ENCODE results near the gene SSBP1. TPM values are rescaled to one million over a fixed set of nuclear protein-coding genes. Genes with fewer than 3 reads are reported as not detected.

Gene SSBP1
- total and polyA plus RNA-seq, 9 donors = 79.3 to 228 (median 92.3) TPM

DNA sequence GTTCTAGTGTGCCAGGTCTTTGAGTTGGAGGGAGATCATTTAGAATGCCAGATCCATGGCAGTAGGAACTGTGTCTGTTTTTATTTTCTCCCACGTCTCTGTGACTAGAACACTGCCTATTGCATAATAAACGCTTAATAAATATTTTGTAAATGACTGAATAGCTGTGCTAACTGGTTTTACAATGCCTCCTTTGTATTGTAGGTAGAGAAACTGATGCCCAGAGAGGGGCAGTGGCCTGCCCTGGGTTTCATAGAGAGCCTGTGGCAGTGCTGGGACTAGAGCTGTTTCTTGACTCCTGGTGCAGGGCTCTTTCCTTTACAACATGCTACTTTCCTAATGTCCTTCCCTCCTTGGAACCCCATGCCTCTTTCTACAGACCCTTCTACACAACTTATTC is 54.4 kb downstream of the SSBP1 start:
- no peak overlapping the region for H3K27ac ChIP-seq
- WGBS, 3 donors = 87 to 94% (median 88%) methylated on average over 2 of the region's 2 CpGs
- H3K4me1 ChIP-seq (ENCODE audit: insufficient read depth) = no peaks in the 10 kb centered on the region
- DNase-seq = no peak
- TF ChIP-seq POLR2A (IDR thresholded peaks at IDR 0.05) = no peak
- TF ChIP-seq CTCF (IDR thresholded peaks at IDR 0.05) = no peak
- no peak for TF ChIP-seq EP300 (IDR thresholded peaks at IDR 0.05)
- no peak overlapping the region for H3K4me3 ChIP-seq
- no peaks in the 10 kb centered on the region for H3K27me3 ChIP-seq
- H3K9me3 ChIP-seq = no peaks in the 10 kb centered on the region
- no peaks in the 10 kb centered on the region for H3K36me3 ChIP-seq
- intact Hi-C loops (cut with DNase I) = no loop called here

Small RNA genes within 50 kb of the gene (small RNA-seq; reads per million reads assigned to genes)
- not detected for gene RNU1-82P

Other genes starting within 250 kb of the SSBP1 start
- gene AGK, start 186.9 kb upstream of the SSBP1 start, total RNA-seq = 10 to 100 TPM; 14.1 to 32.1 (median 21.8) TPM
- gene AGK, start 186.9 kb upstream of the SSBP1 start, polyA plus RNA-seq = 10 to 100 TPM; 11.3 to 26.6 TPM
- gene DENND11, start 36.2 kb upstream of the SSBP1 start, total RNA-seq = 10 to 100 TPM in 6 of 7 donors, 1 to 10 TPM in 1; 8.9 to 15.7 (median 13.0) TPM
- gene DENND11, start 36.2 kb upstream of the SSBP1 start, polyA plus RNA-seq = 10 to 100 TPM in 1 of 2 donors, 1 to 10 TPM in 1; 6.0 to 13.2 TPM
- gene WEE2, start 30.0 kb upstream of the SSBP1 start, total RNA-seq = under 1 TPM in 3 of 7 donors, not detected in 4; 0.07 to 0.27 (median 0.20) TPM
- under 1 TPM in 1 of 2 donors, not detected in 1; 0.11 TPM for gene WEE2, start 30.0 kb upstream of the SSBP1 start, polyA plus RNA-seq
- 1 to 10 TPM; 1.2 to 4.9 (median 3.5) TPM for gene TAS2R3, start 25.7 kb downstream of the SSBP1 start, total RNA-seq
- gene TAS2R3, start 25.7 kb downstream of the SSBP1 start, polyA plus RNA-seq = under 1 TPM; 0.17 to 0.92 TPM
- gene TAS2R4, start 38.3 kb downstream of the SSBP1 start, total RNA-seq = 1 to 10 TPM; 1.3 to 2.7 (median 2.0) TPM
- 1 to 10 TPM in 1 of 2 donors, under 1 TPM in 1; 0.34 to 1.5 TPM for gene TAS2R4, start 38.3 kb downstream of the SSBP1 start, polyA plus RNA-seq
- gene TAS2R5, start 51.9 kb downstream of the SSBP1 start, total RNA-seq = 1 to 10 TPM; 1.2 to 4.9 (median 3.7) TPM
- gene TAS2R5, start 51.9 kb downstream of the SSBP1 start, polyA plus RNA-seq = 1 to 10 TPM; 1.5 to 1.9 TPM
- not detected for gene PRSS37, start 103.1 kb downstream of the SSBP1 start, total RNA-seq
- gene PRSS37, start 103.1 kb downstream of the SSBP1 start, polyA plus RNA-seq = not detected
- gene OR9A4, start 178.0 kb downstream of the SSBP1 start, total RNA-seq = under 1 TPM in 4 of 7 donors, not detected in 3; 0.12 to 0.43 (median 0.31) TPM
- gene OR9A4, start 178.0 kb downstream of the SSBP1 start, polyA plus RNA-seq = not detected
- 1 to 10 TPM in 4 of 7 donors, under 1 TPM in 3; 0.45 to 3.5 (median 1.5) TPM for gene CLEC5A, start 208.6 kb downstream of the SSBP1 start, total RNA-seq
- under 1 TPM; 0.31 to 0.32 TPM for gene CLEC5A, start 208.6 kb downstream of the SSBP1 start, polyA plus RNA-seq
- gene TAS2R38, start 235.4 kb downstream of the SSBP1 start, total RNA-seq = not detected
- not detected for gene TAS2R38, start 235.4 kb downstream of the SSBP1 start, polyA plus RNA-seq

All from ovary (tissue), 9 donors.